HTR-8/SVneo (cell line): Measurements from ENCODE around the gene COL26A1.
"Not testable (repeated sequence)": the region's sequence is repeated elsewhere in the genome, so short reads cannot be mapped to it uniquely, and the experiment has no call there.

ENCODE experiments used
- DNase-seq: peaks from one replicate; pipeline ENCODE4 v3.0.0; 2011; ENCODE audit warnings: low spot score, mixed read lengths; ENCODE audit not compliant: insufficient read length
- FAIRE-seq: peaks from 2 replicates; lab custom pipeline; 2011; peaks lifted over from hg19 to GRCh38; lab: Jason Lieb, UNC

COL26A1 gene

GRCh38 chr7:101399759-101400158, 37.1 kb downstream of the COL26A1 start:
- FAIRE-seq = no peak
- DNase-seq = no peak

- no peak for DNase-seq
- FAIRE-seq = no peak
These were observed 38.1 kb downstream of the COL26A1 start for GRCh38 chr7:101400751-101401150.

GRCh38 chr7:101401390-101402080, 38.9 kb downstream of the COL26A1 start:
- DNase-seq = no peak
- FAIRE-seq = no peak

GRCh38 chr7:101402081-101402779, 39.6 kb downstream of the COL26A1 start:
- FAIRE-seq (no peak), DNase-seq (peak; percentile 58)

GRCh38 chr7:101402835-101403234, 40.2 kb downstream of the COL26A1 start:
- FAIRE-seq (no peak), DNase-seq (no peak)

GRCh38 chr7:101405474-101406067, 42.9 kb downstream of the COL26A1 start:
- DNase-seq = no peak
- no peak for FAIRE-seq

- DNase-seq = peak; percentile 59
- peak; percentile 44 for FAIRE-seq
These were observed 48.2 kb downstream of the COL26A1 start for GRCh38 chr7:101410743-101411507.

- no peak for DNase-seq
- FAIRE-seq = no peak
These were observed 48.8 kb downstream of the COL26A1 start for GRCh38 chr7:101411508-101411874.

GRCh38 chr7:101412976-101413375, 50.3 kb downstream of the COL26A1 start:
- DNase-seq (no peak), FAIRE-seq (no peak)

GRCh38 chr7:101418694-101419093, 56.0 kb downstream of the COL26A1 start:
- no peak for DNase-seq
- no peak for FAIRE-seq

- DNase-seq = no peak
- FAIRE-seq = no peak
These were observed 57.2 kb downstream of the COL26A1 start for GRCh38 chr7:101419831-101420230.

GRCh38 chr7:101420436-101420835, 57.8 kb downstream of the COL26A1 start:
- no peak for FAIRE-seq
- no peak for DNase-seq

GRCh38 chr7:101422356-101423195, 59.9 kb downstream of the COL26A1 start:
- FAIRE-seq (no peak), DNase-seq (no peak)

- FAIRE-seq (no peak), DNase-seq (no peak)
These were observed 63.8 kb downstream of the COL26A1 start for GRCh38 chr7:101426303-101427011.

GRCh38 chr7:101428093-101428866, 65.6 kb downstream of the COL26A1 start:
- no peak for DNase-seq
- no peak for FAIRE-seq

GRCh38 chr7:101432316-101432715, 69.6 kb downstream of the COL26A1 start:
- no peak for FAIRE-seq
- DNase-seq = no peak

GRCh38 chr7:101433688-101434087, 71.0 kb downstream of the COL26A1 start:
- FAIRE-seq = no peak
- DNase-seq = no peak

GRCh38 chr7:101434155-101434554, 71.5 kb downstream of the COL26A1 start:
- not testable (repeated sequence) for FAIRE-seq, DNase-seq
